K562 (cell line): ENCODE results near the gene ITPR2. TPM values are rescaled to one million over a fixed set of nuclear protein-coding genes. Genes with fewer than 3 reads are reported as not detected.

ENCODE experiments used
- ATAC-seq: fragments of 200-7000 bp; cut with Tn5 transposase; 3 replicates; pipeline ENCODE4 v1.9.1; 2020; ENCODE audit warnings: moderate library complexity
- BruUV-seq: library from RNA; stranded (reverse); fragments of 400-500 nt; replicated peaks from 2 replicates; lab custom pipeline; 2021; lab: Mats Ljungman, UMichigan
- CTCF ChIA-PET: fragments of 300-600 bp; formaldehyde crosslinking; extraction: SDS; loops from one replicate; lab custom pipeline; 2021; ENCODE audit warnings: low intra/inter-chr PET ratio; lab: Yijun Ruan, JAX
- POLR2A ChIA-PET: fragments of 300-600, 350-650 bp; sonication (Branson Sonifier 250); formaldehyde crosslinking; extraction: SDS; loops from one replicate; lab custom pipeline; 2021; ENCODE audit warnings: antibody characterized with exemption, inconsistent platforms; lab: Yijun Ruan, JAX
- DNase-seq, 4 experiments: peaks; one replicate each; pipeline versions ENCODE4 v3.0.0 to v3.0.0-alpha.2; 2011 to 2018; ENCODE audit warnings: low spot score in 3 of 4, mixed read lengths in 3 of 4; ENCODE audit errors: extremely low read depth in 1 of 4
- FAIRE-seq: peaks from 2 replicates; lab custom pipeline; 2011; peaks lifted over from hg19 to GRCh38; lab: Jason Lieb, UNC
- H2AFZ ChIP-seq: 2 replicates; pipeline ENCODE4 v1.6.0; 2011; ENCODE audit warnings: low read depth, low read length, control low read depth, inconsistent platforms
- H3K27ac ChIP-seq: fragments of 200-600 bp; 3 replicates; pipeline ENCODE4 v1.8.0; 2011; ENCODE audit warnings: low read depth, mild to moderate bottlenecking, control low read depth, inconsistent platforms, low read length, moderate library complexity, mixed read lengths; ENCODE audit errors: extremely low read depth
- H3K27me3 ChIP-seq, 2 experiments: fragments of 300-600 bp in 1 of 2; 2 replicates in 1 of 2; 3 replicates in 1 of 2; pipeline versions ENCODE4 v1.6.0 to v1.8.0; 2011; ENCODE audit warnings: inconsistent platforms in 2 of 2, low read length in 2 of 2, mild to moderate bottlenecking in 1 of 2, mixed read lengths in 1 of 2, moderate library complexity in 1 of 2; ENCODE audit not compliant: control insufficient read depth in 2 of 2, insufficient read depth in 2 of 2
- H3K36me3 ChIP-seq: fragments of 300-600 bp; 3 replicates; pipeline ENCODE4 v1.8.0; 2011; ENCODE audit warnings: mild to moderate bottlenecking, low read length, inconsistent platforms; ENCODE audit not compliant: control insufficient read depth, insufficient read depth
- H3K4me1 ChIP-seq, 2 experiments: fragments of 200-600 bp in 1 of 2; replicated peaks in 1 of 2; 2 replicates in 1 of 2; 3 replicates in 1 of 2; pipeline versions ENCODE4 v1.5.1 to v1.8.0; 2011; ENCODE audit warnings: inconsistent platforms in 2 of 2, low read length in 2 of 2, mild to moderate bottlenecking in 1 of 2, mixed read lengths in 1 of 2, moderate library complexity in 1 of 2; ENCODE audit not compliant: control insufficient read depth in 2 of 2, insufficient read depth in 2 of 2
- H3K4me2 ChIP-seq: 2 replicates; pipeline ENCODE4 v1.6.1; 2011; ENCODE audit warnings: low read length, control low read depth, inconsistent platforms, mixed read lengths; ENCODE audit not compliant: insufficient read depth
- H3K4me3 ChIP-seq: fragments of 200-600 bp; sonication (generic), shearing (Covaris generic); 2 replicates; pipeline ENCODE4 v1.5.1; 2016; ENCODE audit warnings: control low read depth, inconsistent platforms
- H3K79me2 ChIP-seq: fragments of 200-600 bp; 3 replicates; pipeline ENCODE4 v1.8.0; 2011; ENCODE audit warnings: low read length, inconsistent platforms; ENCODE audit not compliant: control insufficient read depth, insufficient read depth
- H3K9ac ChIP-seq, 2 experiments: 2 replicates each; pipeline versions ENCODE4 v1.6.0 to v1.6.1; 2011; ENCODE audit warnings: low read depth in 2 of 2, low read length in 2 of 2, control low read depth in 1 of 2, inconsistent platforms in 1 of 2, mild to moderate bottlenecking in 1 of 2, mixed read lengths in 1 of 2; ENCODE audit not compliant: insufficient read depth in 1 of 2
- H3K9me1 ChIP-seq: one replicate; pipeline ENCODE4 v1.6.0; 2011; ENCODE audit warnings: inconsistent platforms, mild to moderate bottlenecking, low read length, moderate library complexity; ENCODE audit not compliant: control insufficient read depth, insufficient read depth
- H3K9me3 ChIP-seq: replicated peaks from 2 replicates; pipeline ENCODE4 v1.5.1; 2011; ENCODE audit warnings: low read depth, low read length, inconsistent platforms; ENCODE audit not compliant: control insufficient read depth, insufficient read depth
- H4K20me1 ChIP-seq: replicated peaks from 2 replicates; pipeline ENCODE4 v1.6.1; 2011; ENCODE audit warnings: low read length, inconsistent platforms, mixed read lengths; ENCODE audit not compliant: control insufficient read depth, insufficient read depth
- C11orf30 ChIP-seq: fragments of 450-650 bp; IDR thresholded peaks from 2 replicates; pipeline ENCODE4 v1.6.1; 2016; ENCODE audit warnings: low read depth, mild to moderate bottlenecking
- CREB1 ChIP-seq, 2 experiments: sonication (generic) in 1 of 2; formaldehyde crosslinking in 1 of 2; IDR thresholded peaks; 2 replicates each; pipeline versions ENCODE4 v1.6.1 to v1.8.0; 2012 to 2022; ENCODE audit warnings: inconsistent platforms in 1 of 2, mild to moderate bottlenecking in 1 of 2, missing genetic modification reagents in 1 of 2, moderate library complexity in 1 of 2
- HDAC8 ChIP-seq: fragments of 450-650 bp; IDR thresholded peaks from 2 replicates; pipeline ENCODE4 v1.6.1; 2016; ENCODE audit warnings: mild to moderate bottlenecking, missing genetic modification characterization, moderate library complexity, missing compliant biosample characterization
- MAFF ChIP-seq: IDR thresholded peaks from 2 replicates; pipeline ENCODE4 v1.6.1; 2012; ENCODE audit warnings: low read length, improper control_type of control experiment
- MAFG ChIP-seq: fragments of 450-650 bp; conservative IDR thresholded peaks from 2 replicates; pipeline ENCODE4 v1.6.1; 2016; ENCODE audit warnings: missing genetic modification characterization, missing compliant biosample characterization
- MCM5 ChIP-seq: fragments of 450-650 bp; IDR thresholded peaks from 2 replicates; pipeline ENCODE4 v1.6.1; 2016; ENCODE audit warnings: low read depth
- POLR3G ChIP-seq: IDR thresholded peaks from 2 replicates; pipeline ENCODE4 v1.6.1; 2011; ENCODE audit not compliant: insufficient read length, insufficient replicate concordance; ENCODE audit errors: extremely low read depth
- PRPF4 ChIP-seq: fragments of 200-400 bp; formaldehyde crosslinking; IDR thresholded peaks from one replicate; pipeline ENCODE4 v1.6.1; 2017; ENCODE audit warnings: low read length, low read depth, mild to moderate bottlenecking; ENCODE audit not compliant: insufficient read depth, poor library complexity, severe bottlenecking
- RBM25 ChIP-seq: fragments of 200-400 bp; formaldehyde crosslinking; IDR thresholded peaks from 2 replicates; pipeline ENCODE4 v1.6.1; 2018; ENCODE audit warnings: low read length, low read depth, moderate library complexity; ENCODE audit not compliant: severe bottlenecking
- ZNF143 ChIP-seq: sonication (generic); formaldehyde crosslinking; IDR thresholded peaks from 2 replicates; pipeline ENCODE4 v1.9.0; 2022; ENCODE audit warnings: mild to moderate bottlenecking, missing genetic modification reagents
- ZNF184 ChIP-seq: sonication (generic); formaldehyde crosslinking; IDR thresholded peaks from 2 replicates; pipeline ENCODE4 v1.5.0; 2020; ENCODE audit warnings: missing genetic modification reagents
- ZNF282 ChIP-seq: sonication (generic); formaldehyde crosslinking; IDR thresholded peaks from 2 replicates; pipeline ENCODE4 v1.8.1; 2023; ENCODE audit warnings: missing genetic modification reagents
- ZNF316 ChIP-seq: fragments of 450-650 bp; IDR thresholded peaks from 2 replicates; pipeline ENCODE4 v1.6.1; 2016
- ZNF778 ChIP-seq: fragments of 450-650 bp; formaldehyde crosslinking; IDR thresholded peaks from 2 replicates; pipeline ENCODE4 v1.4.0; 2020; ENCODE audit warnings: mild to moderate bottlenecking, moderate library complexity
- ZZZ3 ChIP-seq: fragments of 450-650 bp; IDR thresholded peaks from 2 replicates; pipeline ENCODE4 v1.6.1; 2016; ENCODE audit warnings: antibody characterized with exemption, mild to moderate bottlenecking, moderate library complexity
- in situ Hi-C: fragments of 300-500 bp; cut with MboI; formaldehyde crosslinking; loops from 4 replicates; pipeline ENCODE4 v1.15.0; 2018; ENCODE audit warnings: inconsistent platforms, mixed read lengths
- intact Hi-C: fragments of 100-400 bp; cut with micrococcal nuclease; formaldehyde crosslinking; loops from 2 replicates; pipeline ENCODE4 v1.14.2; 2022
- polyA plus RNA-seq, 8 experiments: library from polyadenylated mRNA; depleted of rRNA in 4 of 8; stranded (reverse) in 5 of 8; unstranded in 3 of 8; fragments of >200 nt; fragmentation: Nextera tagmentation in 2 of 8; fragmentation: Illumina TruSeq in 1 of 8; extraction: Ambion mirVana in 2 of 8; extraction: Trizol in 1 of 8; gene quantifications; 2 replicates each; pipeline versions ENCODE4 v1.2.1 to v1.2.3, GENCODE V29; 2011 to 2014; ENCODE audit warnings: inconsistent platforms in 1 of 8, missing spikeins in 1 of 8
- total RNA-seq, 7 experiments: library from RNA; depleted of rRNA in 6 of 7; stranded (reverse); fragments of >200 nt in 6 of 7; fragmentation: Illumina TruSeq in 2 of 7; extraction: Trizol in 2 of 7; gene quantifications; 2 replicates each; pipeline versions ENCODE4 v1.2.1 to v1.2.3, GENCODE V29; 2011 to 2021; ENCODE audit warnings: low replicate concordance in 1 of 7
- TF ChIP-seq, protein P1 (sequence below): sonication (generic); formaldehyde crosslinking; IDR thresholded peaks from 2 replicates; pipeline ENCODE4 v1.8.0; 2022; ENCODE audit warnings: mild to moderate bottlenecking, missing genetic modification reagents

ITPR2 gene
- total and polyA plus RNA-seq, 9 of the 15 experiments (the other 6 are each of a cell fraction or from before 2014, with no cell fraction given), result 0.21 to 3.3 (median 0.95) TPM

DNA sequence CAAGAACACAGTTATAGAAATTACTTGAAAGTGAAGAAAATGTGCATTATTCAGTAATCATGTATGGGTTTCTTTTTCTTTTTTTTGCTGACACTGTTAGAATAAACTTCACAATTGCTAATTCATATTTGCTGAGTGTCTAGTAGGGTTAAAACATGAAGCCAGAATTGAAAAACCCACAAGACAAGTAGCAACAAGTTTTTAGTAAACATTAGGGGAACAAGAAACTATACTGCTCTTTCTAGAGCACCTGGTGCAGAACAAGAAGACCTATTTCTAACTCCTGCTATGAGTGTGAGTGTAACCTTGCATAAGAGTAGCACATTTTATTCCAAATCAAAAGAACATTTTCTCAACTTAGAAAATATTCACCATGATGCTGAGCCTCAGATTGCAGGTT, 83.2 kb downstream of the ITPR2 start:
- BruUV-seq, result no TSS peak
- ChIA-PET CTCF (no interaction called here), POLR2A (no interaction called here)
- no peaks in the 10 kb centered on the region for H3K4me1 ChIP-seq
- no peak overlapping the region for H3K9ac ChIP-seq
- H3K79me2 ChIP-seq, result no peaks in the 10 kb centered on the region
- no peak for DNase-seq
- no peaks in the 10 kb centered on the region for H3K9me1 ChIP-seq
- in situ Hi-C loops, result no loop called here
- FAIRE-seq, result no peak
- no peaks in the 10 kb centered on the region for H3K9me3 ChIP-seq
- no peaks in the 10 kb centered on the region for H4K20me1 ChIP-seq
- no peaks in the 10 kb centered on the region for H3K36me3 ChIP-seq
- H3K27me3 ChIP-seq, result peaks cover 0 to 2% of the 10 kb centered on the region in 2 experiments; a peak in 1 of 5 replicates
- H3K27ac ChIP-seq, result no peak overlapping the region
- no peak for TF ChIP-seq ZNF778 (CRISPR knock-in tag)
- TF ChIP-seq C11orf30, result 0 out of 2 replicates have a peak, but pooled peaks have one; percentile 7
- TF ChIP-seq CREB1 (IDR thresholded peaks at IDR 0.05), result no peak
- no peak for TF ChIP-seq CREB1 (CRISPR knock-in tag; IDR thresholded peaks at IDR 0.05)
- TF ChIP-seq PRPF4, result no peak
- TF ChIP-seq RBM25, result no peak
- TF ChIP-seq ZNF143 (CRISPR knock-in tag), result no peak
- TF ChIP-seq ZNF316, result peak; percentile 78
- no peak for TF ChIP-seq ZNF184 (CRISPR knock-in tag)
- no peak for TF ChIP-seq ZZZ3
- peak; percentile 25; the same call in 1 of the 2 replicates for TF ChIP-seq MAFF
- TF ChIP-seq ZNF282 (CRISPR knock-in tag), result no peak
- TF ChIP-seq, protein P1, sequence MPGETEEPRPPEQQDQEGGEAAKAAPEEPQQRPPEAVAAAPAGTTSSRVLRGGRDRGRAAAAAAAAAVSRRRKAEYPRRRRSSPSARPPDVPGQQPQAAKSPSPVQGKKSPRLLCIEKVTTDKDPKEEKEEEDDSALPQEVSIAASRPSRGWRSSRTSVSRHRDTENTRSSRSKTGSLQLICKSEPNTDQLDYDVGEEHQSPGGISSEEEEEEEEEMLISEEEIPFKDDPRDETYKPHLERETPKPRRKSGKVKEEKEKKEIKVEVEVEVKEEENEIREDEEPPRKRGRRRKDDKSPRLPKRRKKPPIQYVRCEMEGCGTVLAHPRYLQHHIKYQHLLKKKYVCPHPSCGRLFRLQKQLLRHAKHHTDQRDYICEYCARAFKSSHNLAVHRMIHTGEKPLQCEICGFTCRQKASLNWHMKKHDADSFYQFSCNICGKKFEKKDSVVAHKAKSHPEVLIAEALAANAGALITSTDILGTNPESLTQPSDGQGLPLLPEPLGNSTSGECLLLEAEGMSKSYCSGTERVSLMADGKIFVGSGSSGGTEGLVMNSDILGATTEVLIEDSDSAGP (CRISPR knock-in tag), result no peak
- no peak for TF ChIP-seq POLR3G
- 0 out of 2 replicates have a peak, but pooled peaks have one; percentile 25 for TF ChIP-seq MAFG (tag)
- no peak for TF ChIP-seq MCM5
- no peak for TF ChIP-seq HDAC8 (tag)
- intact Hi-C loops, result no loop called here
- no peak overlapping the region for H2AFZ ChIP-seq
- ATAC-seq, result no peak
- H3K4me3 ChIP-seq, result no peak overlapping the region
- no peak overlapping the region for H3K4me2 ChIP-seq
